Gastroesophageal sphincter (tissue), 4 donors: ENCODE data around the gene SUB1. TPM values are rescaled to one million over a fixed set of nuclear protein-coding genes. Genes with fewer than 3 reads are reported as not detected.

ENCODE experiments used
- ATAC-seq: fragments of 150-250 bp; one replicate; pipeline ENCODE4 v1.9.1; 2016; ENCODE audit warnings: mild to moderate bottlenecking, moderate library complexity
- H3K27ac ChIP-seq, 4 donors: fragments of 200-600 bp; sonication (generic) in 3 of 4; 1 replicate in 3 of 4; 2 replicates in 1 of 4; pipeline ENCODE4 v1.5.1; 2016 to 2019
- H3K27me3 ChIP-seq: fragments of 200-600 bp; sonication (generic); one replicate; pipeline ENCODE4 v1.5.1; 2019
- H3K36me3 ChIP-seq, 2 donors: fragments of 200-600 bp; sonication (generic); one replicate each; pipeline ENCODE4 v1.5.1; 2019; ENCODE audit warnings: control low read depth in 1 of 2
- H3K4me1 ChIP-seq, 3 donors: fragments of 200-600 bp; sonication (generic); 1 replicate in 2 of 3; 2 replicates in 1 of 3; pipeline ENCODE4 v1.5.1; 2016 to 2019; ENCODE audit warnings: control low read depth in 2 of 3
- H3K4me3 ChIP-seq, 2 donors: fragments of 200-600 bp; sonication (generic); one replicate each; pipeline ENCODE4 v1.5.1; 2019; ENCODE audit warnings: mild to moderate bottlenecking in 1 of 2, moderate library complexity in 1 of 2
- H3K9me3 ChIP-seq, 3 donors: fragments of 200-600 bp; sonication (generic); one replicate each; pipeline ENCODE4 v1.5.1; 2017 to 2019; ENCODE audit warnings: control low read depth in 2 of 3
- EP300 ChIP-seq: sonication (generic); formaldehyde crosslinking; IDR thresholded peaks from one replicate; pipeline ENCODE4 v1.6.1; 2017; ENCODE audit warnings: antibody characterized with exemption, mild to moderate bottlenecking
- POLR2A ChIP-seq, 2 donors: fragments of 450-650 bp; IDR thresholded peaks; one replicate each; pipeline ENCODE4 v1.6.1; 2017; ENCODE audit warnings: antibody characterized with exemption in 2 of 2, mild to moderate bottlenecking in 2 of 2, moderate library complexity in 1 of 2
- POLR2AphosphoS5 ChIP-seq: sonication (generic); formaldehyde crosslinking; IDR thresholded peaks from one replicate; pipeline ENCODE4 v1.6.1; 2017; ENCODE audit warnings: antibody characterized with exemption
- WGBS, 2 donors: methylation state at CpG; one replicate each; pipeline ENCODE4 v1.1.5; 2018; ENCODE audit warnings: low coverage in 1 of 2; 5-methylcytosine and 5-hydroxymethylcytosine counted together
- total RNA-seq, 4 donors: library from RNA; depleted of rRNA; stranded (reverse); fragments of >200 nt; gene quantifications; one replicate each; pipeline ENCODE4 v1.1.0, GENCODE V29; 2016
- TF ChIP-seq, protein P1 (sequence below), 4 experiments: fragments of 200-600 bp in 2 of 4; fragments of 450-650 bp in 2 of 4; sonication (generic) in 1 of 4; IDR thresholded peaks; one replicate each; pipeline ENCODE4 v1.5.1; 2017 to 2019; ENCODE audit warnings: antibody characterized with exemption in 4 of 4, mild to moderate bottlenecking in 2 of 4, moderate library complexity in 2 of 4

Gene SUB1
- total RNA-seq, 4 donors from 2014 or later, result 122 to 221 (median 149) TPM

DNA sequence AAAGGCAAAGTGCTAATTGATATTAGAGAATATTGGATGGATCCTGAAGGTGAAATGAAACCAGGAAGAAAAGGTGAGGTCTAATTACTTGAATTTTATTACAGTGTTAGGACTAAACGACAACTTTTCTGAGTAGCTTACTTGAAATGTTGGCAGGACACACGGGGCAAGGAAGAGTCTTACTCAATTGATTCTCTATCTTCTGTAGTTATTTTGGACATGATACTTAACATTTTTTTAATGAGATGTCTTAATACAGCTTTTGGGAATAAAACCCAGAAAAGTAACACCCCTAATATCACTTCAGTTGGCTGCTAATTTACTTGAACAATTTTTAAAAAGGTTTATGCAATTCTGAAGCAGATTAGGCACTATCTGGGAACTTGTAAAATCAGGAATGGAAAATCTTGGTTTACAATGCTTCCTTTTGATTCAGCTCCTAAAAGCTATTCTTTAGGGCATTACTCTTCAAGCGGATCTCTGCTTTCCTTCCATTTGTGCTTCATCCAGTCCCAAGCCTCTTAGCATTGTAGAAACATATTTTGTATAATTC lies 13.7 kb downstream of the SUB1 start:
- WGBS, 2 donors, result 50 to 51% methylated on average over 3 of the region's 3 CpGs
- ATAC-seq, result peak; percentile 31
- Histone ChIP-seq H3K9me3 (no peaks in the 10 kb centered on the region), H3K4me3 (no peak overlapping the region), H3K36me3 (peaks cover 0 to 47% of the 10 kb centered on the region in 2 donors), H3K27me3 (no peaks in the 10 kb centered on the region), H3K4me1 (peaks cover 6 to 59% (median 9%) of the 10 kb centered on the region in 3 donors), H3K27ac (peak overlapping the region; percentile 23 to 53 (median 38))
- TF ChIP-seq POLR2A (IDR thresholded peaks at IDR 0.05), result no peak
- no peak for TF ChIP-seq EP300
- TF ChIP-seq, protein P1, sequence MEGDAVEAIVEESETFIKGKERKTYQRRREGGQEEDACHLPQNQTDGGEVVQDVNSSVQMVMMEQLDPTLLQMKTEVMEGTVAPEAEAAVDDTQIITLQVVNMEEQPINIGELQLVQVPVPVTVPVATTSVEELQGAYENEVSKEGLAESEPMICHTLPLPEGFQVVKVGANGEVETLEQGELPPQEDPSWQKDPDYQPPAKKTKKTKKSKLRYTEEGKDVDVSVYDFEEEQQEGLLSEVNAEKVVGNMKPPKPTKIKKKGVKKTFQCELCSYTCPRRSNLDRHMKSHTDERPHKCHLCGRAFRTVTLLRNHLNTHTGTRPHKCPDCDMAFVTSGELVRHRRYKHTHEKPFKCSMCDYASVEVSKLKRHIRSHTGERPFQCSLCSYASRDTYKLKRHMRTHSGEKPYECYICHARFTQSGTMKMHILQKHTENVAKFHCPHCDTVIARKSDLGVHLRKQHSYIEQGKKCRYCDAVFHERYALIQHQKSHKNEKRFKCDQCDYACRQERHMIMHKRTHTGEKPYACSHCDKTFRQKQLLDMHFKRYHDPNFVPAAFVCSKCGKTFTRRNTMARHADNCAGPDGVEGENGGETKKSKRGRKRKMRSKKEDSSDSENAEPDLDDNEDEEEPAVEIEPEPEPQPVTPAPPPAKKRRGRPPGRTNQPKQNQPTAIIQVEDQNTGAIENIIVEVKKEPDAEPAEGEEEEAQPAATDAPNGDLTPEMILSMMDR (IDR thresholded peaks at IDR 0.05), result no peak
- TF ChIP-seq POLR2AphosphoS5, result no peak

DNA sequence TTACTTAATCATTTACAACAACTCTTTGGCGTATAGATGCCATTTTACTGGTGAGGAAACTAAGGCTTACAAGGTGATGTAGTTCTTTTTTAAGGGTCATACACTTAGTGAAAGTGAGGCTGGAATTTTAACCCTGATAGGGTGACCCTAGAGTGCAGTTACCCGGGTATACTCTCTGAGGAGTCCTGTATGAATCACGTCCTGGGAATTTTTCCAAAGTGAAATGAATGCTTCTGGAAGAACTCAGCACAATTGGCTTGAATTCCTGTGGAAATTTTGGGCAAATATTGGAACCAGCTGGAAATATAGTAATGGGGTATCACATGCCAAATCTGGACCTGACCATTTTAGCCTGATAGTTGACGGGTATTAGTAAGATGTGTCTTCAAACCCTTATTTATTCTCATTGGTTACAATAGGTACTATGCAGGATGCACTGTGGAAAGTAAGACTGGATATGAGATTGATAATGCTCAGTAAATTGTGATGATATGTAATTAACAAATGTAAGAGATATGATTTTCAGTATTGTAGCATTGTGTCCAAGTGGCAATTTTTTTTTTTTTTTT lies 14.8 kb downstream of the SUB1 start:
- H3K4me1 ChIP-seq, result peaks cover 6 to 59% (median 9%) of the 10 kb centered on the region in 3 donors
- TF ChIP-seq EP300 (no peak), POLR2AphosphoS5 (peak; percentile 23)
- ATAC-seq, result peak; percentile 69
- WGBS, 2 donors, result 10 to 29% methylated on average over 3 to 4 of the region's 4 CpGs
- H3K27me3 ChIP-seq, result no peaks in the 10 kb centered on the region
- peaks cover 0 to 47% of the 10 kb centered on the region in 2 donors for H3K36me3 ChIP-seq
- no peak overlapping the region for H3K4me3 ChIP-seq
- H3K9me3 ChIP-seq, result no peaks in the 10 kb centered on the region
- H3K27ac ChIP-seq, result peak overlapping the region; percentile 23 to 53 (median 46)

DNA sequence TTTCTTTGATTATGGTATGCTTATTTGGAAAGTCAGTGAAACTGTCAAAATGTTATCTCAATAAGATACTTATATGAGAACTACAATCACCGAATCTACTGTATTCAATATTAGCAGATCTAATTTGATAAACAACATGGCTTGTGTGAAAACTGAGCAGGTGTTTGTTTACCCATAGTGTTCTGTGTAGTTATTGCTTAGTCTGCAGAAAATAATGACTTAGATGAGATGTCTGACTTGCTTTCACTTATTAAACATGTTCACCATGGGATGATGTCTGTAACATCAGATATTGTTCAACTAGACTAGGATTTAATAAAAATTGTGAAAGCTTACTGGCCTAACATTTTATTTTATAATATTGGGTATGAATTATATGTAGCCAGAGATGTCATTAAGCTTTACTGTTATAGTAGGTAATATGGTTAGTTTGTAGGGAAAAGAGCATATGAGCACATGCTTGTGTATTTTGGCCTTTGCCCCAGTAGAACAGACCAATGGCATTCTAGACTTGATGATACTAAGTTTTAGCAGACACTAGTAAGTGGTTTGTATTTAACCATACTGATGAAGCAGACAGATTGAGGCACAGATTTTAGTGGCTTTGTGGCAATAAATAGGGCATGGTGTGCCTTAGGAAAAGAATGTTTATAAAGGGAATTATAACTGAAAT lies 16.4 kb downstream of the SUB1 start:
- ATAC-seq, result no peak
- Histone ChIP-seq H3K4me3 (no peak overlapping the region), H3K4me1 (peaks cover 6 to 48% (median 9%) of the 10 kb centered on the region in 3 donors), H3K27ac (peak overlapping the region in 1 of 4 donors; percentile 8), H3K9me3 (no peaks in the 10 kb centered on the region), H3K27me3 (no peaks in the 10 kb centered on the region), H3K36me3 (peaks cover 0 to 36% of the 10 kb centered on the region in 2 donors)
- no peak for TF ChIP-seq POLR2AphosphoS5
- no peak for TF ChIP-seq EP300
- TF ChIP-seq, protein P1 (IDR thresholded peaks at IDR 0.05), result no peak
- TF ChIP-seq POLR2A (IDR thresholded peaks at IDR 0.05), result no peak
- 89 to 100% methylated on average over 1 of the region's 1 CpG for WGBS, 2 donors

DNA sequence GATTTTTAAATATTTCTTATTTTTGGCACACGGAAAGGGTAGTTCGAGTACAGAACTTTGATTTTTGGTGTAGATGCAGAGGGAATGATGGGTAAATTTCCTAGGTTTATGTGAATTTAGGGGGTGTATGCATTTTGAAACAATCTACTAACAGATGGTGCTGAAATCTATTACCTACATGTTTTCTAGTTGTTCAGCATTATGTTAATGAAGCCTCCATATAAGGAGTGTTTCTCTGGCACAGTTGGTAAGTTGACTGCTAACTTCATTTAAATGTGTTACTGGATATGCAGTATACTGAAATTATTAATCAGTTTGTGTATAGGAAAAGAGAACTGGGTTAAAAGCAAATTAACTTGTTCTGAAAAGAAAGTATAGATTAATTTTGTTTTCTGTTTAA lies 17.5 kb downstream of the SUB1 start:
- peaks cover 0 to 40% of the 10 kb centered on the region in 2 donors for H3K36me3 ChIP-seq

More for the DNA sequence above, 17.5 kb downstream of the SUB1 start:
- Histone ChIP-seq H3K4me1 (peaks cover 5 to 36% (median 6%) of the 10 kb centered on the region in 3 donors), H3K27ac (no peak overlapping the region), H3K27me3 (no peaks in the 10 kb centered on the region), H3K4me3 (no peak overlapping the region), H3K9me3 (no peaks in the 10 kb centered on the region)
- ATAC-seq, result no peak
- TF ChIP-seq, protein P1 (IDR thresholded peaks at IDR 0.05), result no peak
- no peak for TF ChIP-seq POLR2A (IDR thresholded peaks at IDR 0.05)
- no peak for TF ChIP-seq POLR2AphosphoS5
- no peak for TF ChIP-seq EP300
- WGBS, 2 donors, result 86 to 91% methylated on average over 2 of the region's 2 CpGs
